Karpas-422 (cell line): Measurements from ENCODE around the gene NLGN3. TPM values are rescaled to one million over a fixed set of nuclear protein-coding genes. Genes with fewer than 3 reads are reported as not detected.

Source experiments
- DNase-seq: peaks from one replicate; pipeline ENCODE4 v3.0.0-alpha.2; 2015
- H2AFZ ChIP-seq: fragments of 200-600 bp; sonication (generic); 2 replicates; pipeline ENCODE4 v1.6.1; 2014; ENCODE audit warnings: antibody characterized with exemption, low read length, mixed read lengths
- H3K27ac ChIP-seq: fragments of 200-600 bp; sonication (generic); 2 replicates; pipeline ENCODE4 v1.5.1; 2014; ENCODE audit warnings: mild to moderate bottlenecking, low read length, moderate library complexity
- H3K27me3 ChIP-seq: fragments of 200-600 bp; sonication (generic); 2 replicates; pipeline ENCODE4 v1.6.1; 2014; ENCODE audit warnings: low read length, mixed read lengths
- H3K36me3 ChIP-seq: fragments of 200-600 bp; sonication (generic); 2 replicates; pipeline ENCODE4 v1.6.1; 2014; ENCODE audit warnings: low read length, mixed read lengths; ENCODE audit not compliant: insufficient read depth
- H3K4me1 ChIP-seq: fragments of 200-600 bp; sonication (generic); 2 replicates; pipeline ENCODE4 v1.6.1; 2014; ENCODE audit warnings: mild to moderate bottlenecking, low read length, mixed read lengths
- H3K4me2 ChIP-seq: fragments of 200-600 bp; sonication (generic); 2 replicates; pipeline ENCODE4 v1.6.1; 2014; ENCODE audit warnings: low read length, low read depth, mild to moderate bottlenecking; ENCODE audit not compliant: poor library complexity, severe bottlenecking
- H3K4me3 ChIP-seq: fragments of 200-600 bp; sonication (generic); 2 replicates; pipeline ENCODE4 v1.5.1; 2014; ENCODE audit warnings: mild to moderate bottlenecking, antibody characterized with exemption, low read length, mixed read lengths
- H3K79me2 ChIP-seq: fragments of 200-600 bp; sonication (generic); 2 replicates; pipeline ENCODE4 v1.6.1; 2014; ENCODE audit warnings: mild to moderate bottlenecking, low read length, mixed read lengths
- H3K9ac ChIP-seq: fragments of 200-600 bp; sonication (generic); 2 replicates; pipeline ENCODE4 v1.6.0; 2014; ENCODE audit warnings: low read length
- H3K9me2 ChIP-seq: fragments of 200-600 bp; sonication (generic), shearing (Covaris generic); replicated peaks from 2 replicates; pipeline ENCODE4 v1.6.0; 2014; ENCODE audit warnings: mild to moderate bottlenecking, low read length, moderate library complexity; ENCODE audit not compliant: insufficient read depth
- H3K9me3 ChIP-seq: fragments of 300-700, 200-600 bp; sonication (generic); 2 replicates; pipeline ENCODE4 v1.6.1; 2014; ENCODE audit warnings: low read length, mixed read lengths
- H4K20me1 ChIP-seq: fragments of 200-600 bp; sonication (generic); 2 replicates; pipeline ENCODE4 v1.6.1; 2014; ENCODE audit warnings: mild to moderate bottlenecking, antibody characterized with exemption, low read length, low read depth; ENCODE audit not compliant: insufficient read depth
- total RNA-seq: library from RNA; depleted of rRNA; stranded (reverse); fragments of >200 nt; shearing (Covaris generic); gene quantifications from 2 replicates; pipeline ENCODE4 v1.2.3, GENCODE V29; 2014; ENCODE audit warnings: low replicate concordance

NLGN3 gene
- total RNA-seq, 1 experiment from 2014 or later: 0.86 TPM

GRCh38 chrX:71111141-71111843, 33.3 kb upstream of the NLGN3 start, which contains the start of gene IL2RG:
IL2RG (minus strand) TSS chrX:71111577; CDS start chrX:71111539, 38 bp downstream.
- H3K9me2 ChIP-seq: no peaks in the 10 kb centered on the region
- DNase-seq: no peak
- H3K79me2 ChIP-seq: no peaks in the 10 kb centered on the region
- H3K27ac ChIP-seq: no peak within 1 kb of the TSS
- peak within 1 kb of the TSS; percentile 65 for H2AFZ ChIP-seq
- no peaks in the 10 kb centered on the region for H3K27me3 ChIP-seq
- H4K20me1 ChIP-seq: no peaks in the 10 kb centered on the region
- H3K4me1 ChIP-seq: peaks cover 17% of the 10 kb centered on the region
- H3K4me2 ChIP-seq: peak within 1 kb of the TSS; percentile 28
- no peak within 1 kb of the TSS for H3K9ac ChIP-seq
- no peak within 1 kb of the TSS for H3K4me3 ChIP-seq
- no peaks in the 10 kb centered on the region for H3K36me3 ChIP-seq
- H3K9me3 ChIP-seq: no peaks in the 10 kb centered on the region

- Histone ChIP-seq H3K4me1 (peaks cover 17% of the 10 kb centered on the region), H3K4me3 (no peak overlapping the region), H3K4me2 (peak overlapping the region; percentile 28), H3K9me3 (no peaks in the 10 kb centered on the region), H3K9ac (no peak overlapping the region), H4K20me1 (no peaks in the 10 kb centered on the region), H3K27me3 (no peaks in the 10 kb centered on the region), H2AFZ (peak overlapping the region; percentile 65; the same call in 1 of the 2 replicates), H3K36me3 (no peaks in the 10 kb centered on the region), H3K9me2 (no peaks in the 10 kb centered on the region), H3K27ac (no peak overlapping the region), H3K79me2 (no peaks in the 10 kb centered on the region)
- DNase-seq: no peak
These were observed 32.7 kb upstream of the NLGN3 start for GRCh38 chrX:71111921-71112431.

DNA sequence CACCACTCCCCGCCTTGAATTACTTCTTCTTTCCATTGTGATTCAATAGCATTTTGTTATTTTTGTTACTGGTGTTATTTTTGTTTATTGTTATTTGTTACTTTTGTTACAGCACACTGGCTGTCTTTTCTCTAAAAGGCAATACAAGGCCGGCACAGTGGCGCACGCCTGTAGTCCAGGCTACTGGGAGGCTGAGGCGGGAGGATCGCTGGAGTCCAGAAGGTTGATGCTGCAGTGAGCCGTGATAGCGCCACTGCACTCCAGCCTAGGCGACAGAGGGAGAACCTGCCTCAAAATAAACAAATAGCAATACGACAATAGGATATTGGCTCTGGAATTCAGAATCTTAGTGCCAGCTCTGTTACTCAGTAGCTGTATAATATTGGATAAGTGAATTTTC, 27.3 kb upstream of the NLGN3 start:
- H3K9me3 ChIP-seq: no peaks in the 10 kb centered on the region
- H3K36me3 ChIP-seq: no peaks in the 10 kb centered on the region
- H3K9ac ChIP-seq: peak overlapping the region; percentile 38
- H3K4me1 ChIP-seq: peaks cover 18% of the 10 kb centered on the region
- no peak for DNase-seq
- H3K27me3 ChIP-seq: no peaks in the 10 kb centered on the region
- H3K79me2 ChIP-seq: peaks cover 10% of the 10 kb centered on the region
- no peaks in the 10 kb centered on the region for H4K20me1 ChIP-seq
- no peaks in the 10 kb centered on the region for H3K9me2 ChIP-seq
- H3K4me3 ChIP-seq: peak overlapping the region; percentile 77; the same call in 1 of the 2 replicates
- no peak overlapping the region for H3K27ac ChIP-seq
- peak overlapping the region; percentile 85 for H3K4me2 ChIP-seq
- H2AFZ ChIP-seq: no peak overlapping the region

DNA sequence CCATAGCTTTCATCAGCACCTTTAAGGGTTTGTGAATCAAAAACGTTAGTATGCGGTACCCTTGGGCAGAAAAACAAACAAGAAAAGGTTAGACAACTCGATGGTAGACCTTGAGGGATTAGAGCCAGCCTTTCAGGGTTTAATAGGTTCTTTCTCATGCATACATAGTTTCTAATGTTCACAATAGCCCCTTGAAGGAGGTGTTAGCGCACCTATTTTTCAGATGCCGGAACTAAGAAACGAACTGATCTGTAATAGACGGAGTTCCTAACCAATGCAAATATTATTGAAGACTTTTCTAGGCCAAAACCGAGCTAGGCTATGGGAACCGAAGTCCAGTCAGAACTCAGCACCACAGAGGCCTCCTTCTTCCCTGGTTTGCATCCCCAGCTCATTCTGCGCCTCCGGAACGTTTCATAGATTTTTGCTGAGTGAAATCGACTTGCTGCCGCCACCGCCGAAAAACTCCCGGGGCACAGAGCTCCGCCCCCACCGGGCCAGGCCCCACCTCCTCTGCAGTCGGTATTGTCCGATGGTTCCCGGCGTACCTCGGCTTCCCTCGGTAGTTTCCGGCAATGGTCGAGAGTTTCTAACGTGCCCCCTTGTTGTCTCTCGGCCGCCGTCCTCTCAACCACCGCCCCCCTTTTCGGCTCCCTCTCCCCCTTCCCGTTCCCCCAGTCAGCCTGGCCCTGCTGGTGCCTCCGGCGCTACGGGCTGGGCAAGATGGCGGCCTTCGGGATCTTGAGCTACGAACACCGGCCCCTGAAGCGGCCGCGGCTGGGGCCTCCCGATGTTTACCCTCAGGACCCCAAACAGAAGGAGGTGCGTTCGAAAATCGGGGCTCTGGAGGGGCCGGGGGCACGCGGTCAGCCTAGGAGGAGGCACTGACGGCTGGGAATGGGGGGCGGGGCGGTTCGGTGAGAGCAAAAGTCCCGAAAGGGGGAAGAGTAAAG, 26.3 kb upstream of the NLGN3 start, which contains the start of gene MED12:
MED12 (plus strand) TSS at position 565 of the 953 bp plus-strand sequence; CDS start at position 724, 159 bp downstream.
- Histone ChIP-seq H3K9me2 (no peaks in the 10 kb centered on the region), H3K4me1 (peaks cover 12% of the 10 kb centered on the region), H3K79me2 (peaks cover 10% of the 10 kb centered on the region), H4K20me1 (no peaks in the 10 kb centered on the region), H3K9me3 (no peaks in the 10 kb centered on the region), H3K27me3 (no peaks in the 10 kb centered on the region), H2AFZ (0 out of 2 replicates have a peak within 1 kb of the TSS, but pooled peaks have one; percentile 81), H3K36me3 (no peaks in the 10 kb centered on the region), H3K27ac (peak within 1 kb of the TSS; percentile 64), H3K9ac (peak within 1 kb of the TSS; percentile 92), H3K4me3 (peak within 1 kb of the TSS; percentile 77), H3K4me2 (peak within 1 kb of the TSS; percentile 85)
- DNase-seq: peak; percentile 89

DNA sequence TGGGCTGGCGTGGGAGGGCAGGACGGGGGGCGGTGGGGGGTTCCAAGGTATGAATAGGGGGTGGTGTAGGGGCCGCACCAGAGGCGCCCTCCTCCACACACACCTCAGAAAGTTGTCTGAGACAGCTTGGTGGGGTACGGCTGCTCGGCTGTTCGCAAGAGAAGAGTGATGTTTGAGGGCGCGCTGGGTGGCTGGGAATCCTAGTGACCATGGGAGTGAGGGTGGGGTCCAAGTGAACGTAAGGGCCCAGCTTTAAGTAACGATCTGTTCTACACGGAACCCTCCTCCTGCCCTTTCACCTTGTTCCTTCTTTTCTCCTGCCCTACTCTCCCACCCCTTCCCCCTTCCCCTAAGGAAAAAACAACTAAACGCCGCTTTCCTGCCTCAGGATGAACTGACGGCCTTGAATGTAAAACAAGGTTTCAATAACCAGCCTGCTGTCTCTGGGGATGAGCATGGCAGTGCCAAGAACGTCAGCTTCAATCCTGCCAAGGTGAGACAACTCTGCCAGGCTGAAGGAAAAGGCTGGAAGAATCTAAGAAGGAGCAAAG, 25.6 kb upstream of the NLGN3 start:
- Histone ChIP-seq H3K27ac (no peak overlapping the region; the same call in 1 of the 2 replicates), H2AFZ (no peak overlapping the region), H3K79me2 (peaks cover 10% of the 10 kb centered on the region), H3K9ac (peak overlapping the region; percentile 92), H3K4me1 (peaks cover 12% of the 10 kb centered on the region), H3K9me2 (no peaks in the 10 kb centered on the region), H4K20me1 (no peaks in the 10 kb centered on the region), H3K36me3 (no peaks in the 10 kb centered on the region), H3K27me3 (no peaks in the 10 kb centered on the region), H3K9me3 (no peaks in the 10 kb centered on the region), H3K4me2 (peak overlapping the region; percentile 85), H3K4me3 (peak overlapping the region; percentile 77)
- no peak for DNase-seq

GRCh38 chrX:71128166-71128833, 16.3 kb upstream of the NLGN3 start:
- no peaks in the 10 kb centered on the region for H3K27me3 ChIP-seq
- H2AFZ ChIP-seq: no peak overlapping the region
- no peak overlapping the region for H3K9ac ChIP-seq
- no peak for DNase-seq
- H3K4me3 ChIP-seq: no peak overlapping the region
- no peaks in the 10 kb centered on the region for H3K4me1 ChIP-seq
- H3K4me2 ChIP-seq: no peak overlapping the region
- no peaks in the 10 kb centered on the region for H3K9me3 ChIP-seq
- no peak overlapping the region for H3K27ac ChIP-seq
- H3K9me2 ChIP-seq: no peaks in the 10 kb centered on the region
- peaks cover 7% of the 10 kb centered on the region; the same call in 1 of the 2 replicates for H3K36me3 ChIP-seq
- H3K79me2 ChIP-seq: no peaks in the 10 kb centered on the region
- H4K20me1 ChIP-seq: no peaks in the 10 kb centered on the region

DNA sequence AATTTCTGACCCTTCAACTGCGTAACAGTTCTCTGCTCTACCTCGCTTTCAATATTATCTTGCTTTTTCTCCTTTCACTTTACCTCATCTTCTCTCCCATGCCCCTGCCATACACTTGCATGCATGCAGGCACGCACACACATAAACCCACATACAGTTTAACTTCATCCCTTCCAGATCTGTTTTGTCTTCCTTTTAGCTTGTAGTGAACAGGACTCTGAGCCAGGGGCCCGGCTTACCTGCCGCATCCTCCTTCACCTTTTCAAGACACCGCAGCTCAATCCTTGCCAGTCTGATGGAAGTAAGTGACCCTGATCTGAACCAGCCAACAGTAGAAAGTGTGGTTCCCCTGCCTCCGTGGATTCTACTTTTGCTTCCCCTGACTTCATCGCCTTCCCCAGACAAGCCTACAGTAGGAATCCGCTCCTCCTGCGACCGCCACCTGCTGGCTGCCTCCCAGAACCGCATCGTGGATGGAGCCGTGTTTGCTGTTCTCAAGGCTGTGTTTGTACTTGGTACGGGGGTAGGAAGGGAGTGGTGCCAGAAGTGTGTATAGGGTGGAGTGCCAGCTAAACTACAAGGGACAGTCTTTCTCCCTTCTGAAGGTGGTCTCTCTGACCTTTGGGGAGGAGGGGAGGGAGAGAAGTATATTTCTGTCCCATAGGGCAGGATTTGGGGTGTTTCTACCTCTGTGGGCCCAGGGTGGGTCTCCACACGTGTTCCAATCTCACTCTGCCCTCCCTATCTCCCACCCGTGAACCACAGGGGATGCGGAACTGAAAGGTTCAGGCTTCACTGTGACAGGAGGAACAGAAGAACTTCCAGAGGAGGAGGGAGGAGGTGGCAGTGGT, 15.5 kb upstream of the NLGN3 start:
- Histone ChIP-seq H3K9ac (no peak overlapping the region), H3K4me2 (no peak overlapping the region), H4K20me1 (no peaks in the 10 kb centered on the region), H3K27me3 (no peaks in the 10 kb centered on the region), H3K36me3 (peaks cover 7% of the 10 kb centered on the region; the same call in 1 of the 2 replicates), H3K79me2 (no peaks in the 10 kb centered on the region), H3K4me1 (no peaks in the 10 kb centered on the region), H3K27ac (no peak overlapping the region), H3K9me2 (no peaks in the 10 kb centered on the region), H2AFZ (no peak overlapping the region), H3K4me3 (no peak overlapping the region), H3K9me3 (no peaks in the 10 kb centered on the region)
- peak; percentile 81 for DNase-seq
